Subcutaneous adipose tissue (tissue), 4 donors: Measurements from ENCODE around the gene GNG2. TPM values are rescaled to one million over a fixed set of nuclear protein-coding genes. Genes with fewer than 3 reads are reported as not detected.

Source experiments
- total RNA-seq, 4 donors: library from RNA; depleted of rRNA; stranded (reverse); fragments of >200 nt; gene quantifications; one replicate each; pipeline ENCODE4 v1.1.0, GENCODE V29; 2016
- TF ChIP-seq, protein P1 (sequence below): fragments of 450-650 bp; IDR thresholded peaks from one replicate; pipeline ENCODE4 v1.5.1; 2016; ENCODE audit warnings: low read depth, mild to moderate bottlenecking, control low read depth, antibody characterized with exemption, moderate library complexity

GNG2 gene
- total RNA-seq, 4 donors from 2014 or later = 54.8 to 130 (median 102) TPM

DNA sequence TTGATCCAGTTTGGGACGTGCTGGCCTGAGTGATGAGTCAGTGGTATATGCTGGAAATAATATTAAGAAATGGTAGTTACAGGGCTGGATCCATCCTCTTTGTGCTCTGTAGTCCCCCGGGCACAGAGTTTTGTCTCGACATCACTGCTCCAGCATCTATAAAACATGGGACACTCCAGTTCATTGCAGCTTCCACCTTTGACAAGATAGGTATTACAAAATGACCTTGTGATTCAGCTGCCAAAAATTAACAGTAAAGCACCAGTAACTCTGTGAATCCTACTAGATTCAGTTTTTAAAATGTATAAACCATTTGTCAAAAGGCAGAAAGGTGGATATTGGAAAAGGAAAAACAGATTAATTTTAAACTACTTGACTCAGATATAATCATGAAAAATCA lies 14.6 kb upstream of the GNG2 start:
- TF ChIP-seq, protein P1, sequence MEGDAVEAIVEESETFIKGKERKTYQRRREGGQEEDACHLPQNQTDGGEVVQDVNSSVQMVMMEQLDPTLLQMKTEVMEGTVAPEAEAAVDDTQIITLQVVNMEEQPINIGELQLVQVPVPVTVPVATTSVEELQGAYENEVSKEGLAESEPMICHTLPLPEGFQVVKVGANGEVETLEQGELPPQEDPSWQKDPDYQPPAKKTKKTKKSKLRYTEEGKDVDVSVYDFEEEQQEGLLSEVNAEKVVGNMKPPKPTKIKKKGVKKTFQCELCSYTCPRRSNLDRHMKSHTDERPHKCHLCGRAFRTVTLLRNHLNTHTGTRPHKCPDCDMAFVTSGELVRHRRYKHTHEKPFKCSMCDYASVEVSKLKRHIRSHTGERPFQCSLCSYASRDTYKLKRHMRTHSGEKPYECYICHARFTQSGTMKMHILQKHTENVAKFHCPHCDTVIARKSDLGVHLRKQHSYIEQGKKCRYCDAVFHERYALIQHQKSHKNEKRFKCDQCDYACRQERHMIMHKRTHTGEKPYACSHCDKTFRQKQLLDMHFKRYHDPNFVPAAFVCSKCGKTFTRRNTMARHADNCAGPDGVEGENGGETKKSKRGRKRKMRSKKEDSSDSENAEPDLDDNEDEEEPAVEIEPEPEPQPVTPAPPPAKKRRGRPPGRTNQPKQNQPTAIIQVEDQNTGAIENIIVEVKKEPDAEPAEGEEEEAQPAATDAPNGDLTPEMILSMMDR = no peak

DNA sequence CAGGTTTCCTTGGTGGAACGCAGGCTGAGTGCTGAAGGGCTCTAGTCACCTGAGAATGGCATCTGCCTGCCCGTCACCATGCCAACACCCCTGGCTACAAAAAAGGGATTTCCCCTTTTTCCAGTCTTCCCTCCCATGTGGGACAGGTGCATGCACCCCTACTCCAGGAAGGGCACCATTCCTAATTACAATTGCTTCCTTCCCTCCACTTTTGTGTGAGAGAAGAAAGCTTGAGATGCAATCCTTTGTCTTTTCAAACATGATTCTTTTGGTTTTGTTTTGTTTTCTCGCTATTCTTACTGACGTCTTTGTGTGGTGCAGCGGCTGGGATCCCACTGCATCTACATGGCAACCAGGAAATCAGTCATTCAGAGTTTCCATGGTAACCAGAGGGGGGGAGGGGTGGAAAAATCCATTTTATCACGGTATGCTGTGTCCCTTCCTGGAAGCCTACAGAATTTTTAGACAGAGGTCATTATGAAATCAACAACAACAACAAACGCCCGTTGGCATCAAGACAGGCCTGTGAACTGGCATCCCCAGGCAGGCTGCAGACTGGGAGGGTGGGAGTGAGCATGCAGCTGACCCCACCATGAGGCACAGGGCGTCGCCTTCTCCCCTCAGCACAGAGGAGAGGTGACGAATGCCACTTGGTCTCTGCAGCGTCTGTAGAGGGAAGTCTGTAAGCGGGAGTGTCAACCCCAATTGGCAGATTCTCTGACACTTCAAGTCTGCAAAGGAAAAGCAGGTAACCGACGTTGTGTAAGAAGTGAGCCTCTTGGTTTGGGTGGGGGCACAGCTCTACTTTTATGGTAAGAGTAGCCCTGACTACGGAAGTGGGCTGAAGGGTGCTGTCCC lies 13.6 kb upstream of the GNG2 start:
- TF ChIP-seq, protein P1 = no peak

DNA sequence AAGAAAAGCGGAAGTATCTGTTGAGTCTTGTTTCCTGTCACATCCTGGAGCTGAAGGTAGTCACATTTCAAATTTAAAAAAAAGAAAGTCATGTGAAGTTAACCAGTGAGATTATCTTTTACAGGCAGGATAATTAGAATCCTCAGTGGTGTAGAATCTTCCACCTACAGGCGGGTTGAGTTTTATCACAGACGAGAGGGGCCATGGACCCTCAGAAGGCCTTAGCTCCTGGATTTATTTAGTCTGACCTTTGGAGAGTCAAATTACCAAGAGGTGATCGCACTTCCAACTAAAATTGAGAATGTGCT lies 13.0 kb upstream of the GNG2 start:
- TF ChIP-seq, protein P1 = no peak

DNA sequence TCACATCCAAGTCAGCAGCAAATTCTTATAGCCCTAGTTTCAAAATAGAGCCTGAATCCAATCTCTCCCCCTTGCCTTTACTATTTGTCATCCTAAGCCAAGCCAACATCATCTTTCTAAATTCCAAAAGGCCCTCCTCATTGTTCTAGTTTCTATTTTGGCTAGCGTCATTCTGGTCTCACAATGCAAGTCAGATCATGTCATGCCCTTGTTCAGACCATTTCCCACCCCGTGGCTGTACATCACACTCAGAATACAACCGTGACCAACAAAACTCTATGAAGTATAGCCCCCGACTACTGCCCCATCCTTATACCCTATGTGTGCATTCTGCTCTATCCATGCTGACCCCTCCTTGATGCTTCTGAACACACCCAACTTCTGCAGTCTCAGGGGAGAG lies 12.3 kb upstream of the GNG2 start:
- TF ChIP-seq, protein P1 = no peak

DNA sequence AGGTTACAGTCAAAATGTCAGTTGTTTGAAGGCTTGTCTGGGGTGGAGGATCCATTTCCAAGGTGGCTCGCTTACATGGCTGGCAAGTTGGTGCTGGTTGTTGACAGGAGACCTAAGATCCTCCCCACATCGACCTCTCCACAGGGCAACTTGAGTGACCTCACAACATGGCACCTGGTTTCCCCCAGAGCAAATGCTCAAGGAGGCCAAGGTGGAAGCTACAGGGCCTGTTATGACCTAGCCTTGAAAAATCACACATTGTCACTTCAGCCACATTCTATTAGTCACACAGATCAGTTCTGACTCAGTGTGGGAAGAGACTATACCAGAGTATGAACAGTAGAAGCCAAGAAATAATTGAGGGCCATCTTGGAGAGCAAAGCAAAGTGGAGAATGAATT lies 11.3 kb upstream of the GNG2 start:
- TF ChIP-seq, protein P1 = no peak

DNA sequence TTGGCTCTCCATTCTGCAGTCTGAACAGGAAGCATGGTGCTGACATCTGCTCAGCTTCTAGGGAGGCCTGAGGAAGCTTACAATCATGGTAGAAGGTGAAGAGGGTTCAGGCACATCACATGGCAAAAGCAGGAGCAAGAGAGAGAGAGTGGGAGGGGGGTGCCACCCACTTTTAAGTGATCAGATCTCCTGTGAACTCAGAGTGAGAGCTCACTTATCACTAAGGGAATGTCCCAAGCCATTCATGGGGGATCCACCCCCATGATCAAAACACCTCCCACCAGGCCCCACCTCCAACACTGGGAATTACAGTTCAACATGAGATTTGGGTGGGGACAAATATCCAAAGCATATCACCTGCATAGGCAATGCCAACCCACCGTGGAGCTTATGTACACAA lies 9.8 kb upstream of the GNG2 start:
- TF ChIP-seq, protein P1 = no peak

DNA sequence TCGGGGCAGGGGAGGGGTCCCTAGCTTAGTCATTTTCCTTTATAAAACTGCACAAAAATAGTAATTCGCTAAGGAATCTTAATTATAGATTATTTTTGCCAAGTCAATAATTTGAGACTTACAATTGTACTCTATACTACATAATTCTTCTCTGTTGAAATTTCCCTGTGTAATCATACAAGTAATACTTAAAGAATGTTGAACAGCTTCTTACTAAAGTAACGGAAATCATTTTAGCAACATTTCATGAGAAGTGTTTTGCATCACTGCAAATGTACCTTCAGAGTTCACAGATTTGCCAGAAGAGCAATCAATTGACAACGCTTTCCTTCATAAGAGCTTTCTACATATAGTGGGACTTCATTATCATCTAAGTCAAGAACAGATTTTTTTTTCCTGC lies 7.9 kb upstream of the GNG2 start:
- TF ChIP-seq, protein P1 = no peak
